Measurements from ENCODE around the gene OGG1.

GRCh38 chr3:9701006-9701405 is 48.7 kb upstream of the OGG1 start:
- TF ChIP-seq SRF (CRISPR knock-in tag; IDR thresholded peaks at IDR 0.05) (no peak), ZFX (CRISPR knock-in tag; IDR thresholded peaks at IDR 0.05) (no peak), BMI1 (IDR thresholded peaks at IDR 0.05; ENCODE audit: low read length) (no peak), HMG20B (CRISPR knock-in tag; IDR thresholded peaks at IDR 0.05) (no peak), ZNF24 (IDR thresholded peaks at IDR 0.05) (no peak), CTCF (IDR thresholded peaks at IDR 0.05 in 2 of 3, conservative IDR thresholded peaks at IDR 0.05 in 1 of 3; ENCODE audit: insufficient read depth in 2 of 3, low read depth in 1 of 3, low read length in 3 of 3) (no peak), ZNF274 (IDR thresholded peaks at IDR 0.05; ENCODE audit: borderline replicate concordance, low read depth, low read length) (no peak), ZNF232 (CRISPR knock-in tag; IDR thresholded peaks at IDR 0.05) (no peak), TAF1 (IDR thresholded peaks at IDR 0.05; ENCODE audit: control insufficient read depth, extremely low read depth, insufficient read depth, low read length, severe bottlenecking) (no peak), NFYB (IDR thresholded peaks at IDR 0.05; ENCODE audit: extremely low read depth, insufficient read length) (no peak), SMAD2 (IDR thresholded peaks at IDR 0.05; ENCODE audit: low read depth, low read length) (no peak), POLR2AphosphoS5 (IDR thresholded peaks at IDR 0.05; ENCODE audit: control insufficient read depth, insufficient read depth, low read depth, low read length) (no peak), TCF7L2 (IDR thresholded peaks at IDR 0.05; ENCODE audit: low read depth, low read length) (no peak)
